ENCODE measurements around the gene KLHL29.

Gene KLHL29

GRCh38 chr2:23418461-23418911, 33.5 kb downstream of the KLHL29 start:
- no peak for TF ChIP-seq CTCF (conservative IDR thresholded peaks at IDR 0.05)
- no peak for TF ChIP-seq ZFX (IDR thresholded peaks at IDR 0.05)
- H3K27ac ChIP-seq: no peak overlapping the region

GRCh38 chr2:23419171-23420090, 34.5 kb downstream of the KLHL29 start:
- TF ChIP-seq CTCF (conservative IDR thresholded peaks at IDR 0.05): no peak
- no peak for TF ChIP-seq ZFX (IDR thresholded peaks at IDR 0.05)
- H3K27ac ChIP-seq: no peak overlapping the region

- TF ChIP-seq CTCF (conservative IDR thresholded peaks at IDR 0.05) (no peak), ZFX (IDR thresholded peaks at IDR 0.05) (no peak)
- H3K27ac ChIP-seq: no peak overlapping the region
Observed at GRCh38 chr2:23420091-23420839, 35.3 kb downstream of the KLHL29 start.

- TF ChIP-seq ZFX (IDR thresholded peaks at IDR 0.05) (no peak), CTCF (conservative IDR thresholded peaks at IDR 0.05) (no peak)
- H3K27ac ChIP-seq: no peak overlapping the region
Observed at GRCh38 chr2:23420840-23421476, 36.0 kb downstream of the KLHL29 start.

GRCh38 chr2:23422089-23423061, 37.4 kb downstream of the KLHL29 start:
- TF ChIP-seq CTCF (conservative IDR thresholded peaks at IDR 0.05) (no peak), ZFX (IDR thresholded peaks at IDR 0.05) (no peak)
- no peak overlapping the region for H3K27ac ChIP-seq

GRCh38 chr2:23423062-23423872, 38.3 kb downstream of the KLHL29 start:
- H3K27ac ChIP-seq: no peak overlapping the region

More at GRCh38 chr2:23423062-23423872, 38.3 kb downstream of the KLHL29 start:
- TF ChIP-seq CTCF (conservative IDR thresholded peaks at IDR 0.05) (no peak), ZFX (IDR thresholded peaks at IDR 0.05) (no peak)
